SU-DHL-6 (cell line): ENCODE results near the gene FAM228B.

Experiments used
- H2AFZ ChIP-seq: fragments of 200-600 bp; sonication (generic); 2 replicates; pipeline ENCODE4 v1.6.1; 2014; ENCODE audit warnings: low read depth, mild to moderate bottlenecking, moderate library complexity, mixed read lengths, antibody characterized with exemption, low read length; ENCODE audit not compliant: severe bottlenecking
- H3F3A ChIP-seq: fragments of 200-600 bp; shearing (Covaris generic); 2 replicates; pipeline ENCODE4 v1.6.0; 2016; ENCODE audit warnings: antibody characterized with exemption, mild to moderate bottlenecking; ENCODE audit not compliant: insufficient read depth
- H3K27ac ChIP-seq: fragments of 200-600 bp; sonication (generic); 2 replicates; pipeline ENCODE4 v1.5.1; 2016; ENCODE audit warnings: low read depth, mild to moderate bottlenecking, low read length, moderate library complexity, mixed read lengths
- H3K27me3 ChIP-seq: fragments of 200-600 bp; sonication (generic), shearing (Covaris generic); 2 replicates; pipeline ENCODE4 v1.6.0; 2014; ENCODE audit warnings: mild to moderate bottlenecking, low read length
- H3K36me3 ChIP-seq: fragments of 200-600 bp; sonication (generic); 2 replicates; pipeline ENCODE4 v1.6.1; 2014; ENCODE audit warnings: mild to moderate bottlenecking, low read length, mixed read lengths
- H3K4me2 ChIP-seq: fragments of 300-600, 200-600 bp; shearing (Covaris generic), sonication (generic); 2 replicates; pipeline ENCODE4 v1.6.0; 2014; ENCODE audit warnings: low read length, low read depth, mild to moderate bottlenecking; ENCODE audit not compliant: poor library complexity, severe bottlenecking
- H3K4me3 ChIP-seq: fragments of 200-600 bp; sonication (generic); 2 replicates; pipeline ENCODE4 v1.5.1; 2014; ENCODE audit warnings: antibody characterized with exemption, low read length, mild to moderate bottlenecking, mixed read lengths; ENCODE audit not compliant: insufficient read depth, poor library complexity, severe bottlenecking
- H3K79me2 ChIP-seq: fragments of 200-600 bp; sonication (generic); 2 replicates; pipeline ENCODE4 v1.6.1; 2014; ENCODE audit warnings: mild to moderate bottlenecking, low read length, moderate library complexity; ENCODE audit not compliant: insufficient read depth
- H3K9ac ChIP-seq: fragments of 200-600 bp; sonication (generic); 2 replicates; pipeline ENCODE4 v1.7.0; 2014; ENCODE audit warnings: mild to moderate bottlenecking, low read length
- H3K9me2 ChIP-seq: fragments of 200-600 bp; sonication (generic); replicated peaks from 2 replicates; pipeline ENCODE4 v1.6.1; 2014; ENCODE audit warnings: low read length; ENCODE audit not compliant: insufficient read depth
- H3K9me3 ChIP-seq: fragments of 200-600 bp; sonication (generic); 2 replicates; pipeline ENCODE4 v1.6.1; 2014; ENCODE audit warnings: low read length, mixed read lengths; ENCODE audit not compliant: insufficient read depth
- H4K20me1 ChIP-seq: fragments of 200-600 bp; sonication (generic); 2 replicates; pipeline ENCODE4 v1.6.1; 2014; ENCODE audit warnings: low read depth, mild to moderate bottlenecking, antibody characterized with exemption, low read length, moderate library complexity, mixed read lengths
- EZH2phosphoT487 ChIP-seq: fragments of 200-600 bp; sonication (generic), shearing (Covaris generic); conservative IDR thresholded peaks from 2 replicates; pipeline ENCODE4 v1.6.1; 2018; ENCODE audit warnings: mild to moderate bottlenecking, antibody characterized with exemption, low read length, moderate library complexity, mixed read lengths
- TF ChIP-seq, protein P1 (sequence below): fragments of 200-600 bp; sonication (generic); IDR thresholded peaks from one replicate; pipeline ENCODE4 v1.5.1; 2017; ENCODE audit warnings: antibody characterized with exemption, mild to moderate bottlenecking, low read length, moderate library complexity; ENCODE audit not compliant: insufficient read depth, poor library complexity, severe bottlenecking

Gene FAM228B

DNA sequence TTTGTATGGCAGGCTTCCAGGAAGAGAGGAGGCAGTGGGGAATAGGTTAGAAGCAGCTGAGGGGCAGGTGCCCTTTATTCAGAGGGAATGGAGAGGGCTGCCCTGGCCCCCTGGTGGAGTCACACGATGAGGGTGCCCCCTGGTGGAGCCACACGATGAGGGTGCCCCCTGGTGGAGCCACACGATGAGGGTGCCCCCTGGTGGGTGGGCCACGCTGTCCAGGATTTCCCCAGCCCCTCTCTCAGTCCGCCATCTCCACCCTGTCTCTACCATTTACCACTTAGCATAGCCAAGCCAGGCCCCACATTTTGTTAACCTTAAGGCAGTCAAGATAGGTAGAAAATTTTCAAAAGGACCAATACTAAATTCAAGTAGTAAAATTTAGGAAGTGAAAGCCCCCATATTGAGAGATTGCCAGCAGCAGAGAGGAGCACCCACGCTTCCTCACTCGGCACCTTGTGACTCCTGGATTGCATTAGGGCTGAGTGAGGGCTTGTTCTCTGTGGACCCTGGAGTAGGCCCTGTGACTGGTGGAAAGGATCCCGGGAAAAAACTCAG, 41.2 kb downstream of the FAM228B start:
- H3K27ac ChIP-seq: no peak overlapping the region
- no peaks in the 10 kb centered on the region for H3K27me3 ChIP-seq
- H4K20me1 ChIP-seq: no peaks in the 10 kb centered on the region
- H3K9me3 ChIP-seq: no peaks in the 10 kb centered on the region
- H3K4me3 ChIP-seq: no peak overlapping the region
- H3K79me2 ChIP-seq: no peaks in the 10 kb centered on the region
- H3K9ac ChIP-seq: no peak overlapping the region
- no peaks in the 10 kb centered on the region for H3F3A ChIP-seq
- peak overlapping the region; percentile 15 for H3K4me2 ChIP-seq
- H2AFZ ChIP-seq: peak overlapping the region; percentile 61
- TF ChIP-seq, protein P1, sequence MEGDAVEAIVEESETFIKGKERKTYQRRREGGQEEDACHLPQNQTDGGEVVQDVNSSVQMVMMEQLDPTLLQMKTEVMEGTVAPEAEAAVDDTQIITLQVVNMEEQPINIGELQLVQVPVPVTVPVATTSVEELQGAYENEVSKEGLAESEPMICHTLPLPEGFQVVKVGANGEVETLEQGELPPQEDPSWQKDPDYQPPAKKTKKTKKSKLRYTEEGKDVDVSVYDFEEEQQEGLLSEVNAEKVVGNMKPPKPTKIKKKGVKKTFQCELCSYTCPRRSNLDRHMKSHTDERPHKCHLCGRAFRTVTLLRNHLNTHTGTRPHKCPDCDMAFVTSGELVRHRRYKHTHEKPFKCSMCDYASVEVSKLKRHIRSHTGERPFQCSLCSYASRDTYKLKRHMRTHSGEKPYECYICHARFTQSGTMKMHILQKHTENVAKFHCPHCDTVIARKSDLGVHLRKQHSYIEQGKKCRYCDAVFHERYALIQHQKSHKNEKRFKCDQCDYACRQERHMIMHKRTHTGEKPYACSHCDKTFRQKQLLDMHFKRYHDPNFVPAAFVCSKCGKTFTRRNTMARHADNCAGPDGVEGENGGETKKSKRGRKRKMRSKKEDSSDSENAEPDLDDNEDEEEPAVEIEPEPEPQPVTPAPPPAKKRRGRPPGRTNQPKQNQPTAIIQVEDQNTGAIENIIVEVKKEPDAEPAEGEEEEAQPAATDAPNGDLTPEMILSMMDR: peak; percentile 99
- TF ChIP-seq EZH2phosphoT487: no peak
- H3K36me3 ChIP-seq: no peaks in the 10 kb centered on the region
- H3K9me2 ChIP-seq: no peaks in the 10 kb centered on the region

DNA sequence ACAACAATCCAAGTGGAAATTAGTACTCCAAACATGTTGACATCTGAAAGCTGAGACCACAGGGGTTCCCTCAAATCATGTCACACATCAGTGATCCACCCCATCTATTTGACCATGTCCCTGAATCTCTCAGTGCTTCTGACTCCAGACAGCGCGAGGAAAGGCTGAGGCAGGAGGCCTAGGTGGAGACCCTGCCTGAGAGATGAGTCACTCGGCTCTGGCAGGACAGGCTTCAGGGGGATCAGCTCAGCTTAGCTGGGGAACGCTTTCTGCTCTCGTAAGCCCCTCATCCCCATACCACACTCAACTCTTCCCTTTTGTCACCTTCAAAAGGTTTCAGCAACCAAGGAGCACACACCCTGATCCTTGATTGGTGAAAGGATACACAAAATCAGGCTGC, 45.8 kb downstream of the FAM228B start:
- Histone ChIP-seq H3K36me3 (no peaks in the 10 kb centered on the region), H2AFZ (no peak overlapping the region), H3K27me3 (no peaks in the 10 kb centered on the region), H3K9ac (no peak overlapping the region), H3K79me2 (no peaks in the 10 kb centered on the region), H3K27ac (no peak overlapping the region), H3K4me2 (no peak overlapping the region), H3K4me3 (no peak overlapping the region), H3F3A (no peaks in the 10 kb centered on the region), H4K20me1 (no peaks in the 10 kb centered on the region), H3K9me3 (no peaks in the 10 kb centered on the region), H3K9me2 (no peaks in the 10 kb centered on the region)
- TF ChIP-seq EZH2phosphoT487: no peak
- TF ChIP-seq, protein P1: no peak

DNA sequence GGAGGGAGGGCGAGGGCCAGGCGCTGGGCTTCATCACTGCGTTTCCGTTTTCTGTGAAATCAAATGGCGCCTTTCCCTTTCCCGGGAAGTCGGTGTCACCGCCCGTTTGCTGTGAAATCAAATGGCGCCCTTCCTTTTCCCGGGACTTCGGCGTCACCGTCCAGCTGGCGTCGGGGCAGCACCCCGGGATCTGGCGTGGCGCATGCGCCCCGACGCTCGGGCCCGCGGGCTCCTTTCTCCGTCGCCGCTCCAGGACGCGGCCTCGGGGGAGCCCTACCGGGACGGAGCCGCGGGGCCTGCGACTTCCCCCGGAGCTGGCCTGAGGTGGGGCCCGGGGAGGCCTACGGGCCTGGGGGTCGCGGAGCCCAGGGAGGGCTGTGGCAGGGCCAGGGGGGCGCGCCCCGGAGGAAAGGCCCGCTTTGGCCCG, 51.6 kb downstream of the FAM228B start, which contains the start of gene FAM228A:
Gene FAM228A (plus strand): TSS at position 203 of the 427 bp plus-strand sequence. CDS start 428 bp downstream, outside the sequence.
- no peak within 1 kb of the TSS for H3K4me2 ChIP-seq
- H3K4me3 ChIP-seq: no peak within 1 kb of the TSS
- no peak within 1 kb of the TSS for H3K9ac ChIP-seq

More for the DNA sequence above, 51.6 kb downstream of the FAM228B start, which contains the start of gene FAM228A:
- H3K27ac ChIP-seq: no peak within 1 kb of the TSS
- H3K79me2 ChIP-seq: no peaks in the 10 kb centered on the region
- no peaks in the 10 kb centered on the region for H3K9me3 ChIP-seq
- no peaks in the 10 kb centered on the region for H3K36me3 ChIP-seq
- H3K9me2 ChIP-seq: no peaks in the 10 kb centered on the region
- H2AFZ ChIP-seq: no peak within 1 kb of the TSS
- H3K27me3 ChIP-seq: no peaks in the 10 kb centered on the region
- H4K20me1 ChIP-seq: no peaks in the 10 kb centered on the region
- no peaks in the 10 kb centered on the region for H3F3A ChIP-seq
- TF ChIP-seq EZH2phosphoT487: no peak
- TF ChIP-seq, protein P1: no peak
